A549 treated with Mapracorat at 1 μM for 4 hours (cell line): ENCODE data around the gene PFN1. TPM values are rescaled to one million over a fixed set of nuclear protein-coding genes. Genes with fewer than 3 reads are reported as not detected.

Source experiments
- total RNA-seq: library from RNA; stranded (reverse); fragments of 200-300 nt; extraction: Qiagen RNA extraction; gene quantifications from 5 replicates; pipeline ENCODE4 v1.2.3, GENCODE V29; 2022

The PFN1 gene
- total RNA-seq: 2,509 to 3,080 TPM (median 2,785 TPM) in 5 replicates

GRCh38 chr17:4948166-4948930, at the start of gene PFN1:
PFN1 (minus strand) TSS chr17:4948530; CDS start chr17:4948394, 136 bp downstream.

DNA sequence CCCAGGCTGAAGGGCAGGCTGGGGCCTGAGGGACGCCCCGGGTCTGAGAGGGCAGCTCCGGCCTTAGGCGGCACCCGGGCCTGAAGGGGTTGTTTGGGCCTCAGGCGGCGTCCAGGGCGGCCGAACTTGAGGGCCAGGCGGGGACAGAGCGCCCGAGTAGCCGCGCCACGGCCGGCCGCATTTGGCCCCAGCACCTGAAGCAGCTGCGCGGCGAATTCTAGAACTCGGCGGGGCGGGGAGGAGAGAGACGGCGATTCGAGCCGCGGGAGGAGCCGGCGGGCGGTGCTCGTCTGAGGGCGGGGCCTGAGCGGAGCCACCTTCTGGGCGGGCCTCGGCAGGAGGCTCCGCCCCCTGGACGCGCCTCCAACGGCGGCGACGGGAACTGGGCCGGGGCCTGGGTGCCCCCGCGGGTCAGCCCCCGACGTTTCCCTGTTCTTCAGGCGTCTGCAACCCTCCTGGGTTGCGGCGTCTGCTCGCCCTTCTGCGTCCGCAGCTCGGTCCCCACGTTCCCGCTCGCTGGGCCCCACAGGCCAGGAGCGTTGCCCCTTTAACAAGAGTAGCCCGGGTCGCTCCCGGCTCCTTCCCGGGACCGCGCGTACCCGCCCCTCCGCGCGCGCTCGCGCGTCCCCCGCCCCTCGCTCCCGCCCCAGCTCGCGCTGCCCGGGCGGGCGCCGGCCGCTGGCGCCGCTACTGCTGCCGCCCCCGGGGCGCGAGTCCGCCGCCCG, 49.1 kb upstream of the PFN1 start, which contains the start of the genes INCA1 and KIF1C:
INCA1 (minus strand) TSS at position 221 of the 725 bp plus-strand sequence. CDS start 3,085 bp downstream, outside the sequence.
KIF1C (plus strand) TSS at position 649 of the 725 bp plus-strand sequence. CDS start 2,297 bp downstream, outside the sequence.

GRCh38 chr17:4986951-4987766, 38.8 kb upstream of the PFN1 start, which contains the start of gene CAMTA2:
CAMTA2 (minus strand) TSS chr17:4987675; CDS start chr17:4986222, 1,453 bp downstream.

DNA sequence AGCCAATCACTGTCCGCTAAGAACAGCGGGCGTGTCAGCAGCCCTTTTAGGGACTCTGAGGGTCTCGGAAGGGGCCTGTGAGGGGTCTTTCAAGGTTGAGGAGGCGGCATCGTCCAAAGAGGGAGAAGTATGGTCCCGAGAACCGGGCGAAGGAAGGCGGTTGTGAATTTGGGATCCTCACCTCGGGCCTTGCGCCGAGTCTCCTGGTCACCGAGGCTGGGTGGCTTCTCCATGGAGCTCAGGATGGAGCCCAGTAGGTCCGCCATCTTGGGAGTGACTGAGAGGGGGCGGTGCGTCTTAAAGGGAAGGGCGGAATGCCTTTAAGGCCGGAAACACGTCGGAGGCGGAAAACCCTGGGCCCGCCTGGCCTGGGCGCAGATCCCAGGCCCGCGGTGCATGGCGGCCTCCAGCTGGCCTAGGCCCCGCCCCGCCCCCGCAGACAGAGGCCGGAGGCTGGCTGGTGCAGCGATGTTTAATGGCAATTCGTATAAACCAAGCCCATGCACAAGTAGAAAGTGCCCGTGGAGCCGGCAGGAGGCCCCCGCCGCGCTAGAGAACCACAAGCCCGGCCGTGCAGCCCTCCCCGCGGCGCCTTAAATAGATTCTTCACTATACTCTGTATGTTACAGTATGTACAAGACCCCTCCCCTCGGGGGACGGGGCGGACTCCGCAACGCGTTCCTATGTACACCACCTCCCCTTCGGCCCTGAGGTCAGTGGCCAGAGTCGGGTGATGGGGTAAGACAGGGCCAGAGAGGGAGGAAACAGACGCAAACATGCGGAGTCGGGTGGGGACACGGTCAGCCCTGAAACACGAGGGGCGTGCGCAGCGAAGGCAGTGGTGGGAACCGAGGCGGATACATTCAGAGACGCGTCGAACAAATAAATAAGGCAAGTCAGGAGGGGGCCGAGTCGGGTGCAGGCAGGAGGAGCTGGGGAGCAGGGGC, 19.5 kb upstream of the PFN1 start, which contains the start of gene SPAG7:
SPAG7 (minus strand) TSS at position 279 of the 947 bp plus-strand sequence; CDS start at position 266, 13 bp downstream.

DNA sequence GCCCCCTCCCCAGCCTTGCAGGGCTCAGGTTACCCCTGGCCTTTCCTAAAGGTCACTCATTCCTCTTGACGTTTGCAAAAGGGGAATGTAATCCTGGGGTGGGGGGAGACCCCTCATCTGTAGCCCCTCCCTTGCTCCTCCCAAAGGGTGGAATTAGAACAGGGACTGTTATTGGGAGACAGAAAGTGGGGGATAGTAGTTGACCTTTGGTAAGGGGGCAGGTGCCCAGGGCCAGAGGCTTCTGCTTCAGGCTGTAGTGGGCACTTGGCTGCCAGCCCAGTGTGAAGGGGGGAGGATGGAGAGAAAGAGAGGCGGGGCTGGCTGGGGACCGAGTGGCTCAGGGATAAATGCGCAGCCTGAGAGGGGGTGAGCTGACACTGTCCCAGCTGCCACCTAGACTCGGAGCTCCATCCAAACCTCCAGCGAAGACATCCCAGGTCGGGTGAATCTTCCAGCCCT, 2.4 kb upstream of the PFN1 start, which contains the start of gene ENO3:
ENO3 (plus strand) TSS at position 374 of the 459 bp plus-strand sequence. CDS start 711 bp downstream, outside the sequence.

DNA sequence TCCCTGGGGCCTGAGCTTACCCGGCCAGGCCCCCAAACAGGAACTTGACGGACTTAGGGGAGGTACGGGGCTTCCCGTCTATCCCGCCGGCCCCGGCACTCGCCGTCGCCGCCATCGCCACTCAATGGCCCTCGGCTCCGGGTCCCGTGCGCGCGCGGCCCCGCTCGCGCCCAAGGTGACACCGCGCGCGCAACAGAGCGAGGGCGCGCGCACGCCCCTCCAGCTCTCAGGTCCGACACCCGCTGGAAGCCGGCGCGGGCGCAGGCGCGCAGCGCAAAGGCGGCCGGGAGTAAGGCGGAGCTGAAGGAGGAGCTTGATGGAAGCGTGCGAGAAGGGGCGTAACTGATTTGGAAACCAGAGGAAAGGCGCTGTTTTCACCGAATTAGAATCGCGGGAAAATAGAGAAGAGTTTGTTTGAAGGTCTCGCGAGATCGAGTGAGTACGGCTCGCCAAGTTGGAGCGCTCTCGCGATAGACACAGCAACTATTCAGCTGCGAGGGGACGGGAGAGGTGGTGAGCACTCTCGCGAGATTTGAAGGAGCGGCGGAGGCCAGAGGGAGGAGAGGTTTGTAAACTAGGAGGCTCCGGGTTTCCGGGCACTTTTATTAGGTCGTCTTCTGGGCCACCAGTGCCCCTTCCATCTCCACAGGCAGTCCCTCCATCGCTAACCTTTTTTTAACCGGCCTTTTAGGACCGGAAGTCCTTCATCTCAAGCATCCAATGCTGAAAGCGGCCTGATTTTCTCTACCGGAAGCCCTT, 8.4 kb downstream of the PFN1 start, which contains the start of the genes RNF167 and SLC25A11:
RNF167 (plus strand) TSS at position 473 of the 759 bp plus-strand sequence. CDS start 642 bp downstream, outside the sequence.
SLC25A11 (minus strand) TSS at position 251 of the 759 bp plus-strand sequence; CDS start at position 115, 136 bp downstream.

GRCh38 chr17:4931963-4932362, 16.4 kb downstream of the PFN1 start, which contains the start of gene GP1BA:
GP1BA (plus strand) TSS chr17:4932277; CDS start chr17:4932605, 328 bp downstream.

GRCh38 chr17:4903051-4903818, 45.1 kb downstream of the PFN1 start, which contains the start of gene CHRNE:
CHRNE (minus strand) TSS chr17:4903098; CDS start chr17:4903063, 35 bp downstream.

DNA sequence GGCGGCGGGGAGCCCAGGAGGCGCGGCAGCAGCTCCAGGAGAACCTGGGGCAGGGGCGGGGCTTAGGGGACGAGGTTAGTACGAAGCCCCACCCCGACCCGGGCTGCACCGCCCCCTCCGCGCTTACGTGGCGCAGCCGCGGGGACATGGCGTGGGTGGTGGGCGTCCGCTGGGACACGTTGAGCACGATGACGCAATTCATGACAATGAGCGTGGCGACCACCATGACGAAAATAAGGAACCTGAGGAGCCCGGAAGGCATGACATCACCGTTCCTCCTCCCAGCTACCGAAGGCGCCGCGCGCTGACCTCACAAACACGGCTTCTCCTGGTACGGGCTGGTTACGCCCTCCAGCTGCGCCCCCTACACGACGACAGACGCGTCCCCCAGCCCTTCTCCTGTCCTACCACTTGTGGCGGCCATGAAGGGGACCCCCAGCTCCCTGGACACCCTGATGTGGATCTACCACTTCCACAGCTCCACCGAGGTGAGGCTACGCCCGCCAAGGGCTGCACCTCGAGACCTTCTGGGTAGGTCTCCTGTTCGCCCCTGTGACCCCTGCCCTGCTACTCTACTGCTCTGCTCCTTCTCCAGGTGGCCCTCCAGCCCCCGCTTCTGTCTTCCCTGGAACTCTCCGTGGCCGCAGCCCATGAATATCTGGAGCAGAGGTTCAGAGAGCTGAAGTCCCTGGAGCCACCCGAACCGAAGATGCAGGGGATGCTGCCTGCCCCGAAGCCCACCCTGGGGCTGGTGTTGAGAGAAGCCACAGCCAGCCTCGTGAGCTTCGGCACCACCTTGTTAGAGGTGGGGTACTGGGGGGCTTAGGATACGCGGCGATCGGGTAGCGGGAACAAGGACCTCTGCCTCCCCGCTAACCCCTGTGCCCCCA, 48.7 kb downstream of the PFN1 start, which contains the start of gene C17orf107:
C17orf107 (plus strand) TSS at position 196 of the 890 bp plus-strand sequence; CDS start at position 423, 227 bp downstream.

Other genes with a start within 250 kb of the PFN1 start
- 57.8 to 78.2 TPM (median 70.6 TPM) in 5 replicates for gene PELP1, start 244.4 kb downstream of the PFN1 start, total RNA-seq
- gene ARRB2, start 237.9 kb downstream of the PFN1 start, total RNA-seq: 47.6 to 69.4 TPM (median 56.5 TPM) in 5 replicates
- 39.8 to 43.6 TPM (median 40.8 TPM) in 5 replicates for gene MED11, start 217.1 kb downstream of the PFN1 start, total RNA-seq
- gene ZMYND15, start 208.7 kb downstream of the PFN1 start, total RNA-seq: 0.24 to 0.69 TPM (median 0.32 TPM) in 5 replicates
- 15.4 to 20.3 TPM (median 16.8 TPM) in 5 replicates for gene CXCL16, start 208.6 kb downstream of the PFN1 start, total RNA-seq
- gene TM4SF5, start 176.6 kb downstream of the PFN1 start, total RNA-seq: 0.50 to 1.3 TPM (median 0.73 TPM) in 5 replicates
- gene VMO1, start 162.2 kb downstream of the PFN1 start, total RNA-seq: 0.68 to 1.6 TPM (median 0.81 TPM) in 5 replicates
- gene GLTPD2, start 159.6 kb downstream of the PFN1 start, total RNA-seq: not detected in 5 replicates
- gene PSMB6, start 152.4 kb downstream of the PFN1 start, total RNA-seq: 471 to 505 TPM (median 471 TPM) in 5 replicates
- gene PLD2, start 141.4 kb downstream of the PFN1 start, total RNA-seq: 21.4 to 28.4 TPM (median 23.8 TPM) in 5 replicates
- gene MINK1, start 115.2 kb downstream of the PFN1 start, total RNA-seq: 44.8 to 62.1 TPM (median 56.2 TPM) in 5 replicates
- gene C17orf107, start 49.0 kb downstream of the PFN1 start, total RNA-seq: 0.16 to 0.48 TPM (median 0.28 TPM) in 5 replicates
- 0.10 TPM in 1 of 5 replicates, not detected in the others for gene CHRNE, start 45.4 kb downstream of the PFN1 start, total RNA-seq
- not detected in 5 replicates for gene GP1BA, start 16.3 kb downstream of the PFN1 start, total RNA-seq
- 52.9 to 74.2 TPM (median 68.7 TPM) in 5 replicates for gene SLC25A11, start 8.5 kb downstream of the PFN1 start, total RNA-seq
- 98.8 to 148 TPM (median 117 TPM) in 5 replicates for gene RNF167, start 8.3 kb downstream of the PFN1 start, total RNA-seq
- gene ENO3, start 2.6 kb upstream of the PFN1 start, total RNA-seq: 45.6 to 55.1 TPM (median 48.1 TPM) in 5 replicates
- gene SPAG7, start 19.3 kb upstream of the PFN1 start, total RNA-seq: 70.3 to 89.6 TPM (median 73.0 TPM) in 5 replicates
- gene CAMTA2, start 39.1 kb upstream of the PFN1 start, total RNA-seq: 28.9 to 41.2 TPM (median 34.3 TPM) in 5 replicates
- 1.7 to 1.9 TPM (median 1.8 TPM) in 5 replicates for gene INCA1, start 49.0 kb upstream of the PFN1 start, total RNA-seq
- 107 to 129 TPM (median 121 TPM) in 5 replicates for gene KIF1C, start 49.4 kb upstream of the PFN1 start, total RNA-seq
- 0.42 to 0.97 TPM (median 0.76 TPM) in 5 replicates for gene SLC52A1, start 86.9 kb upstream of the PFN1 start, total RNA-seq
- gene ZFP3, start 129.9 kb upstream of the PFN1 start, total RNA-seq: 0.77 to 1.2 TPM (median 0.95 TPM) in 5 replicates
- gene ZNF232, start 163.3 kb upstream of the PFN1 start, total RNA-seq: 3.4 to 5.1 TPM (median 4.0 TPM) in 5 replicates
- gene USP6, start 167.5 kb upstream of the PFN1 start, total RNA-seq: 0.01 to 0.06 TPM in 2 of 5 replicates, not detected in the others
- 0.97 to 1.7 TPM (median 1.4 TPM) in 5 replicates for gene ZNF594, start 243.3 kb upstream of the PFN1 start, total RNA-seq